GM12878 (cell line): ENCODE results near the gene UVSSA. TPM values are rescaled to one million over a fixed set of nuclear protein-coding genes. Genes with fewer than 3 reads are reported as not detected.

Experiments
- ATAC-seq: fragments of 200-7000 bp; cut with Tn5 transposase; 3 replicates; pipeline ENCODE4 v1.9.1; 2020; ENCODE audit warnings: mild to moderate bottlenecking, moderate library complexity
- BruUV-seq: library from RNA; stranded (reverse); fragments of 400-500 nt; replicated peaks from 2 replicates; lab custom pipeline; 2021; lab: Mats Ljungman, UMichigan
- CTCF ChIA-PET: fragments of 300-600 bp; sonication (Branson Sonifier 250); formaldehyde crosslinking; extraction: SDS; loops from one replicate; lab custom pipeline; 2021; ENCODE audit warnings: inconsistent platforms; lab: Yijun Ruan, JAX
- POLR2A ChIA-PET: fragments of 350-600 bp; formaldehyde crosslinking; extraction: SDS; loops from one replicate; lab custom pipeline; 2021; ENCODE audit warnings: inconsistent platforms; lab: Charles Lee
- RAD21 ChIA-PET: fragments of 300-600 bp; sonication (Branson Sonifier 250); formaldehyde crosslinking; loops from one replicate; lab custom pipeline; 2023; ENCODE audit warnings: antibody characterized with exemption; ENCODE audit not compliant: unreplicated experiment; lab: Charles Lee
- SMC1A ChIA-PET: fragments of 300-600 bp; sonication (Branson Sonifier 250); formaldehyde crosslinking; loops from one replicate; lab custom pipeline; 2023; ENCODE audit not compliant: unreplicated experiment, uncharacterized antibody; lab: Charles Lee
- DNase-seq: peaks from one replicate; pipeline ENCODE4 v3.0.0-alpha.2; 2011; ENCODE audit warnings: low read depth, low spot score
- FAIRE-seq: peaks from 3 replicates; lab custom pipeline; 2011; peaks lifted over from hg19 to GRCh38; lab: Jason Lieb, UNC
- H2AFZ ChIP-seq: 2 replicates; pipeline ENCODE4 v1.6.0; 2011; ENCODE audit warnings: low read depth, low read length, control low read depth; ENCODE audit not compliant: control insufficient read depth
- H3K27ac ChIP-seq: 2 replicates; pipeline ENCODE4 v1.5.1; 2011; ENCODE audit warnings: control low read depth; ENCODE audit not compliant: control insufficient read depth, insufficient read depth
- H3K27me3 ChIP-seq, 2 experiments: replicated peaks in 1 of 2; 2 replicates each; pipeline versions ENCODE4 v1.6.0 to v1.6.1; 2011; ENCODE audit warnings: low read length in 1 of 2; ENCODE audit not compliant: control insufficient read depth in 2 of 2, insufficient read depth in 2 of 2
- H3K36me3 ChIP-seq, 2 experiments: 2 replicates each; pipeline ENCODE4 v1.5.1; 2011; ENCODE audit warnings: low read length in 1 of 2; ENCODE audit not compliant: control insufficient read depth in 2 of 2, insufficient read depth in 2 of 2
- H3K4me1 ChIP-seq: 2 replicates; pipeline ENCODE4 v1.6.1; 2011; ENCODE audit warnings: mild to moderate bottlenecking, low read length, moderate library complexity, mixed read lengths; ENCODE audit not compliant: control insufficient read depth, insufficient read depth
- H3K4me2 ChIP-seq: 2 replicates; pipeline ENCODE4 v1.6.0; 2011; ENCODE audit warnings: control low read depth; ENCODE audit not compliant: control insufficient read depth, insufficient read depth
- H3K4me3 ChIP-seq: fragments of 200-600 bp; sonication (generic); 2 replicates; pipeline ENCODE4 v1.5.1; 2016
- H3K79me2 ChIP-seq: 2 replicates; pipeline ENCODE4 v1.6.0; 2011; ENCODE audit warnings: low read length; ENCODE audit not compliant: control insufficient read depth, insufficient read depth
- H3K9ac ChIP-seq: 2 replicates; pipeline ENCODE4 v1.8.0; 2011; ENCODE audit warnings: low read length, control low read depth, mixed read lengths; ENCODE audit not compliant: control insufficient read depth, insufficient read depth
- H3K9me3 ChIP-seq: replicated peaks from 3 replicates; pipeline ENCODE4 v1.5.1; 2011; ENCODE audit warnings: mild to moderate bottlenecking, low read length; ENCODE audit not compliant: control insufficient read depth, insufficient read depth
- H4K20me1 ChIP-seq: 2 replicates; pipeline ENCODE4 v1.6.0; 2011; ENCODE audit not compliant: control insufficient read depth, insufficient read depth
- BHLHE40 ChIP-seq, 2 experiments: fragments of 450-650 bp in 1 of 2; IDR thresholded peaks; 2 replicates each; pipeline ENCODE4 v1.6.1; 2011 to 2017; ENCODE audit warnings: low read depth in 2 of 2, borderline replicate concordance in 1 of 2, improper control_type of control experiment in 1 of 2, low read length in 1 of 2, mild to moderate bottlenecking in 1 of 2
- HDAC2 ChIP-seq: fragments of 200-600 bp; sonication (generic); IDR thresholded peaks from 2 replicates; pipeline ENCODE4 v1.6.1; 2017
- IKZF1 ChIP-seq: fragments of 450-650 bp; conservative IDR thresholded peaks from 2 replicates; pipeline ENCODE4 v1.6.1; 2017; ENCODE audit warnings: antibody characterized with exemption, mild to moderate bottlenecking
- LARP7 ChIP-seq: fragments of 450-650 bp; IDR thresholded peaks from 2 replicates; pipeline ENCODE4 v1.6.1; 2017; ENCODE audit warnings: mild to moderate bottlenecking
- MYC ChIP-seq: IDR thresholded peaks from 2 replicates; pipeline ENCODE4 v1.6.1; 2011; ENCODE audit warnings: mild to moderate bottlenecking, low read length, moderate library complexity, inconsistent platforms; ENCODE audit not compliant: insufficient read depth, insufficient replicate concordance, insufficient read length, severe bottlenecking
- NR2C1 ChIP-seq: fragments of 450-650 bp; IDR thresholded peaks from 2 replicates; pipeline ENCODE4 v1.6.1; 2017; ENCODE audit warnings: antibody characterized with exemption, mild to moderate bottlenecking, moderate library complexity
- SMARCA5 ChIP-seq: fragments of 450-650 bp; IDR thresholded peaks from 2 replicates; pipeline ENCODE4 v1.6.1; 2017; ENCODE audit warnings: mild to moderate bottlenecking
- SMC3 ChIP-seq: IDR thresholded peaks from 2 replicates; pipeline ENCODE4 v1.6.1; 2011; ENCODE audit warnings: low read length, improper control_type of control experiment, borderline replicate concordance
- SRF ChIP-seq, 2 experiments: IDR thresholded peaks; 2 replicates each; pipeline ENCODE4 v1.6.1; 2011; ENCODE audit warnings: low read depth in 2 of 2, low read length in 2 of 2, mild to moderate bottlenecking in 1 of 2, moderate library complexity in 1 of 2
- ZNF274 ChIP-seq: IDR thresholded peaks from one replicate; pipeline ENCODE4 v1.8.0; 2011; ENCODE audit not compliant: insufficient read length, insufficient read depth
- ZNF384 ChIP-seq: IDR thresholded peaks from 2 replicates; pipeline ENCODE4 v1.6.1; 2012; ENCODE audit warnings: low read depth, mild to moderate bottlenecking, low read length, improper control_type of control experiment, borderline replicate concordance
- WGBS: methylation state at CpG from one replicate; pipeline ENCODE4 v1.1.6; 2016; ENCODE audit warnings: low lambda C conversion rate; ENCODE audit not compliant: insufficient replicate concordance, insufficient coverage; ENCODE audit errors: missing lambda C conversion rate; 5-methylcytosine and 5-hydroxymethylcytosine counted together
- in situ Hi-C: fragments of 300-500 bp; cut with MboI; formaldehyde crosslinking; loops from 9 replicates; pipeline ENCODE4 v1.14.3; 2018; ENCODE audit warnings: mixed read lengths
- intact Hi-C: fragments of 100-400 bp; cut with micrococcal nuclease; formaldehyde crosslinking; loops from one replicate; pipeline ENCODE4 v1.14.2; 2022; ENCODE audit not compliant: unreplicated experiment
- polyA plus RNA-seq, 11 experiments: library from polyadenylated mRNA; depleted of rRNA in 4 of 11; unstranded in 6 of 11; stranded (reverse) in 5 of 11; fragments of >200 nt; fragmentation: Nextera tagmentation in 4 of 11; fragmentation: Illumina TruSeq in 1 of 11; extraction: Ambion mirVana in 4 of 11; extraction: Trizol in 1 of 11; gene quantifications; 1 replicate in 1 of 11; 2 replicates in 10 of 11; pipeline versions ENCODE4 v1.2.1 to v1.2.3, GENCODE V29; 2011 to 2016; ENCODE audit warnings: inconsistent platforms in 2 of 11, missing spikeins in 2 of 11, low read depth in 1 of 11
- total RNA-seq, 4 experiments: library from RNA; depleted of rRNA in 3 of 4; stranded (reverse); fragments of >200 nt in 3 of 4; fragmentation: Illumina TruSeq in 1 of 4; extraction: Trizol in 1 of 4; gene quantifications; 2 replicates each; pipeline versions ENCODE4 v1.2.1 to v1.2.3, GENCODE V29; 2013 to 2021
- TF ChIP-seq, protein P1 (sequence below): fragments of 450-650 bp; IDR thresholded peaks from 2 replicates; pipeline ENCODE4 v1.6.1; 2016; ENCODE audit warnings: mild to moderate bottlenecking, moderate library complexity, borderline replicate concordance
- TF ChIP-seq, protein P2 (sequence below): fragments of 450-650 bp; formaldehyde crosslinking; IDR thresholded peaks from 2 replicates; pipeline ENCODE4 v1.5.0; 2022; ENCODE audit warnings: mild to moderate bottlenecking, missing genetic modification characterization

UVSSA gene
- total and polyA plus RNA-seq, 10 of the 15 experiments (the other 5 are each of a cell fraction or from before 2014, with no cell fraction given): 0.34 to 16.8 (median 3.6) TPM

DNA sequence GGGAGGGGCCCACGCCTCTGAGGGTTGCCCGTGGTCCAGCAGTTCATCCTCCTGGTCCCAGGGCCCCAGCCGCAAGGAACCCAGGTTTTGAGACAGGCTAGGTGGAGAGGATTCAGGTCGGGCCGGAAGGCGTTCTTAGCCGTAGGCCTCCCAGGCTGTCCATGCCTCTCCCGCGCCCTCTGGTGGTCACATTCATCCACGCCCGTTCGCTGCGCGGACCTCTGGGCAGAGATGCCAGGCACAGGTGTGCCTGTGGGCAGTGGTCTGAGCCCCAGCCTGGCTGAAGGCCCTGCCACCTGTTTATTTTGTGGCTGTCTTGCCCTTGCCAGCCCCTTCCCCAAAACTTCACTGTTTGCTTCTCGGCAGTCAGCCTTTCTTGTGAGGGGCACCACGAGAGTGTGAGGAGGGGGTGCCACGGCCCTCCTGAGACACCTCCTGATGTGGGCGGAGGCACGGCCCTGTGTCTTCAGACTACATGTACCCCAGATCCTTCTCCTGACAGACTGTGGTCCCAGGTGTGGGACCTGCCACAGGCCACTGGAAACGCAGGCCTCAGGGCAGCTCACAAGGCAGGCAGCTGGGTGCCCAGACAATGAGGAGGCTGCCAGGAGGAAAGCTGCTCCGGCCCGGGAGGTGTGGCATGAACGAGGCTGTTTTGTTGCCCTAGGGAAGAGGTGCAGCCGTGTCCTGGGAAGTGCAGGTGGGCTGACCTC, 5.0 kb downstream of the UVSSA start:
- no peak overlapping the region for H3K4me3 ChIP-seq
- 25% methylated on average over 24 of the region's 24 CpGs for WGBS
- FAIRE-seq (peak; percentile 75), ATAC-seq (peak; percentile 71), DNase-seq (peak; percentile 20)
- ChIA-PET CTCF (interaction anchor here (0.5 to 2.0 kb wide), 3 partner anchors 177 to 225 kb away, joined by 3 to 17 read pairs (median 4); no protein-coding TSS in a partner anchor), POLR2A (no interaction called here), RAD21 (interaction anchor here (1.3 kb wide), 1 partner anchor 61 kb away, joined by 3 read pairs; no protein-coding TSS in a partner anchor), SMC1A (interaction anchor here (1.3 to 1.7 kb wide), 2 partner anchors 222 to 235 kb away, joined by 4 read pairs; no protein-coding TSS in a partner anchor)
- BruUV-seq: no TSS peak
- H4K20me1 ChIP-seq: no peaks in the 10 kb centered on the region
- H3K27me3 ChIP-seq: no peaks in the 10 kb centered on the region
- intact Hi-C loops: loop anchor here (1.0 kb wide), 1 partner anchor 222 kb away; no protein-coding TSS in a partner anchor
- no peaks in the 10 kb centered on the region for H3K9me3 ChIP-seq
- in situ Hi-C loops: loop anchor here (5.0 kb wide), 3 partner anchors 100 to 345 kb away; no protein-coding TSS in a partner anchor
- no peak overlapping the region for H3K9ac ChIP-seq
- H3K4me1 ChIP-seq: peaks cover 10% of the 10 kb centered on the region
- no peak overlapping the region for H3K27ac ChIP-seq
- H2AFZ ChIP-seq: peak overlapping the region; percentile 42; the same call in 1 of the 2 replicates
- H3K4me2 ChIP-seq: peak overlapping the region; percentile 38; the same call in 1 of the 2 replicates
- peaks cover 0 to 3% of the 10 kb centered on the region in 2 experiments; a peak in 2 of 4 replicates for H3K36me3 ChIP-seq
- peaks cover 11% of the 10 kb centered on the region for H3K79me2 ChIP-seq
- TF ChIP-seq MYC (no peak), BHLHE40 (IDR thresholded peaks at IDR 0.05; ENCODE audit: borderline replicate concordance in 1 of 2, low read depth in 2 of 2, low read length in 1 of 2) (peak in 1 of 2 experiments; percentile 12; a peak in 1 of 4 replicates), SMC3 (peak; percentile 82), SMARCA5 (peak; percentile 68; the same call in 1 of the 2 replicates), NR2C1 (no peak), IKZF1 (0 out of 2 replicates have a peak, but pooled peaks have one; percentile 20), HDAC2 (no peak), ZNF274 (no peak), ZNF384 (no peak), LARP7 (peak; percentile 59; the same call in 1 of the 2 replicates), SRF (IDR thresholded peaks at IDR 0.05; ENCODE audit: low read depth in 2 of 2, low read length in 2 of 2) (no peak)
- TF ChIP-seq, protein P1, sequence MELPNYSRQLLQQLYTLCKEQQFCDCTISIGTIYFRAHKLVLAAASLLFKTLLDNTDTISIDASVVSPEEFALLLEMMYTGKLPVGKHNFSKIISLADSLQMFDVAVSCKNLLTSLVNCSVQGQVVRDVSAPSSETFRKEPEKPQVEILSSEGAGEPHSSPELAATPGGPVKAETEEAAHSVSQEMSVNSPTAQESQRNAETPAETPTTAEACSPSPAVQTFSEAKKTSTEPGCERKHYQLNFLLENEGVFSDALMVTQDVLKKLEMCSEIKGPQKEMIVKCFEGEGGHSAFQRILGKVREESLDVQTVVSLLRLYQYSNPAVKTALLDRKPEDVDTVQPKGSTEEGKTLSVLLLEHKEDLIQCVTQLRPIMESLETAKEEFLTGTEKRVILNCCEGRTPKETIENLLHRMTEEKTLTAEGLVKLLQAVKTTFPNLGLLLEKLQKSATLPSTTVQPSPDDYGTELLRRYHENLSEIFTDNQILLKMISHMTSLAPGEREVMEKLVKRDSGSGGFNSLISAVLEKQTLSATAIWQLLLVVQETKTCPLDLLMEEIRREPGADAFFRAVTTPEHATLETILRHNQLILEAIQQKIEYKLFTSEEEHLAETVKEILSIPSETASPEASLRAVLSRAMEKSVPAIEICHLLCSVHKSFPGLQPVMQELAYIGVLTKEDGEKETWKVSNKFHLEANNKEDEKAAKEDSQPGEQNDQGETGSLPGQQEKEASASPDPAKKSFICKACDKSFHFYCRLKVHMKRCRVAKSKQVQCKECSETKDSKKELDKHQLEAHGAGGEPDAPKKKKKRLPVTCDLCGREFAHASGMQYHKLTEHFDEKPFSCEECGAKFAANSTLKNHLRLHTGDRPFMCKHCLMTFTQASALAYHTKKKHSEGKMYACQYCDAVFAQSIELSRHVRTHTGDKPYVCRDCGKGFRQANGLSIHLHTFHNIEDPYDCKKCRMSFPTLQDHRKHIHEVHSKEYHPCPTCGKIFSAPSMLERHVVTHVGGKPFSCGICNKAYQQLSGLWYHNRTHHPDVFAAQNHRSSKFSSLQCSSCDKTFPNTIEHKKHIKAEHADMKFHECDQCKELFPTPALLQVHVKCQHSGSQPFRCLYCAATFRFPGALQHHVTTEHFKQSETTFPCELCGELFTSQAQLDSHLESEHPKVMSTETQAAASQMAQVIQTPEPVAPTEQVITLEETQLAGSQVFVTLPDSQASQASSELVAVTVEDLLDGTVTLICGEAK: no peak
- TF ChIP-seq, protein P2, sequence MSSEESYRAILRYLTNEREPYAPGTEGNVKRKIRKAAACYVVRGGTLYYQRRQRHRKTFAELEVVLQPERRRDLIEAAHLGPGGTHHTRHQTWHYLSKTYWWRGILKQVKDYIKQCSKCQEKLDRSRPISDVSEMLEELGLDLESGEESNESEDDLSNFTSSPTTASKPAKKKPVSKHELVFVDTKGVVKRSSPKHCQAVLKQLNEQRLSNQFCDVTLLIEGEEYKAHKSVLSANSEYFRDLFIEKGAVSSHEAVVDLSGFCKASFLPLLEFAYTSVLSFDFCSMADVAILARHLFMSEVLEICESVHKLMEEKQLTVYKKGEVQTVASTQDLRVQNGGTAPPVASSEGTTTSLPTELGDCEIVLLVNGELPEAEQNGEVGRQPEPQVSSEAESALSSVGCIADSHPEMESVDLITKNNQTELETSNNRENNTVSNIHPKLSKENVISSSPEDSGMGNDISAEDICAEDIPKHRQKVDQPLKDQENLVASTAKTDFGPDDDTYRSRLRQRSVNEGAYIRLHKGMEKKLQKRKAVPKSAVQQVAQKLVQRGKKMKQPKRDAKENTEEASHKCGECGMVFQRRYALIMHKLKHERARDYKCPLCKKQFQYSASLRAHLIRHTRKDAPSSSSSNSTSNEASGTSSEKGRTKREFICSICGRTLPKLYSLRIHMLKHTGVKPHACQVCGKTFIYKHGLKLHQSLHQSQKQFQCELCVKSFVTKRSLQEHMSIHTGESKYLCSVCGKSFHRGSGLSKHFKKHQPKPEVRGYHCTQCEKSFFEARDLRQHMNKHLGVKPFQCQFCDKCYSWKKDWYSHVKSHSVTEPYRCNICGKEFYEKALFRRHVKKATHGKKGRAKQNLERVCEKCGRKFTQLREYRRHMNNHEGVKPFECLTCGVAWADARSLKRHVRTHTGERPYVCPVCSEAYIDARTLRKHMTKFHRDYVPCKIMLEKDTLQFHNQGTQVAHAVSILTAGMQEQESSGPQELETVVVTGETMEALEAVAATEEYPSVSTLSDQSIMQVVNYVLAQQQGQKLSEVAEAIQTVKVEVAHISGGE (CRISPR knock-in tag): no peak
